ENCODE results near the gene ZNF236. TPM values are rescaled to one million over a fixed set of nuclear protein-coding genes. Genes with fewer than 3 reads are reported as not detected.

Gene ZNF236
- total RNA-seq, 1 donor: 11.6 TPM

- no peaks in the 10 kb centered on the region for H3K27me3 ChIP-seq (ENCODE audit: insufficient read depth, low read length)
- no peaks in the 10 kb centered on the region for H3K9me3 ChIP-seq (ENCODE audit: low read depth, low read length)
- H3K36me3 ChIP-seq (ENCODE audit: insufficient read depth, low read length): no peaks in the 10 kb centered on the region
- H3K4me2 ChIP-seq (ENCODE audit: insufficient read depth, low read length): no peak overlapping the region
- no peak overlapping the region for H2AFZ ChIP-seq (ENCODE audit: low read length)
- H3K4me3 ChIP-seq (ENCODE audit: insufficient read depth, low read length): no peak overlapping the region
- H3K27ac ChIP-seq (ENCODE audit: low read depth, low read length): no peak overlapping the region
- H3K79me2 ChIP-seq (ENCODE audit: insufficient read depth, low read length): peaks cover 67% of the 10 kb centered on the region
- H4K20me1 ChIP-seq (ENCODE audit: insufficient read depth, low read length): peaks cover 10% of the 10 kb centered on the region
- TF ChIP-seq CTCF (IDR thresholded peaks at IDR 0.05; ENCODE audit: extremely low read depth, low read depth, low read length): no peak
- peaks cover 11% of the 10 kb centered on the region for H3K4me1 ChIP-seq (ENCODE audit: insufficient read depth, low read length)
- no peak for DNase-seq (ENCODE audit: insufficient read length, low spot score, missing footprints)
These were observed 14.7 kb downstream of the ZNF236 start for GRCh38 chr18:76837071-76837470.

- Histone ChIP-seq H3K27me3 (ENCODE audit: insufficient read depth, low read length) (no peaks in the 10 kb centered on the region), H4K20me1 (ENCODE audit: insufficient read depth, low read length) (peaks cover 8% of the 10 kb centered on the region), H3K9me3 (ENCODE audit: low read depth, low read length) (no peaks in the 10 kb centered on the region), H3K4me2 (ENCODE audit: insufficient read depth, low read length) (peak overlapping the region; percentile 14), H3K79me2 (ENCODE audit: insufficient read depth, low read length) (peaks cover 68% of the 10 kb centered on the region), H3K36me3 (ENCODE audit: insufficient read depth, low read length) (no peaks in the 10 kb centered on the region), H3K4me1 (ENCODE audit: insufficient read depth, low read length) (peaks cover 11% of the 10 kb centered on the region), H3K4me3 (ENCODE audit: insufficient read depth, low read length) (no peak overlapping the region), H3K27ac (ENCODE audit: low read depth, low read length) (no peak overlapping the region), H2AFZ (ENCODE audit: low read length) (no peak overlapping the region)
- no peak for DNase-seq (ENCODE audit: insufficient read length, low spot score, missing footprints)
- no peak for TF ChIP-seq CTCF (IDR thresholded peaks at IDR 0.05; ENCODE audit: extremely low read depth, low read depth, low read length)
These were observed 15.8 kb downstream of the ZNF236 start for GRCh38 chr18:76838182-76838581.

GRCh38 chr18:76839086-76839794, 16.9 kb downstream of the ZNF236 start:
- Histone ChIP-seq H3K9me3 (ENCODE audit: low read depth, low read length) (no peaks in the 10 kb centered on the region), H3K27ac (ENCODE audit: low read depth, low read length) (no peak overlapping the region), H2AFZ (ENCODE audit: low read length) (no peak overlapping the region), H3K27me3 (ENCODE audit: insufficient read depth, low read length) (no peaks in the 10 kb centered on the region), H4K20me1 (ENCODE audit: insufficient read depth, low read length) (peaks cover 9% of the 10 kb centered on the region), H3K36me3 (ENCODE audit: insufficient read depth, low read length) (no peaks in the 10 kb centered on the region), H3K4me1 (ENCODE audit: insufficient read depth, low read length) (peaks cover 11% of the 10 kb centered on the region), H3K4me2 (ENCODE audit: insufficient read depth, low read length) (no peak overlapping the region), H3K79me2 (ENCODE audit: insufficient read depth, low read length) (peaks cover 68% of the 10 kb centered on the region), H3K4me3 (ENCODE audit: insufficient read depth, low read length) (no peak overlapping the region)
- DNase-seq (ENCODE audit: insufficient read length, low spot score, missing footprints): no peak
- TF ChIP-seq CTCF (IDR thresholded peaks at IDR 0.05; ENCODE audit: extremely low read depth, low read depth, low read length): no peak

GRCh38 chr18:76842837-76843530, 20.6 kb downstream of the ZNF236 start:
- Histone ChIP-seq H3K79me2 (ENCODE audit: insufficient read depth, low read length) (peaks cover 61% of the 10 kb centered on the region), H3K4me3 (ENCODE audit: insufficient read depth, low read length) (no peak overlapping the region), H2AFZ (ENCODE audit: low read length) (no peak overlapping the region), H3K9me3 (ENCODE audit: low read depth, low read length) (no peaks in the 10 kb centered on the region), H3K27ac (ENCODE audit: low read depth, low read length) (no peak overlapping the region), H4K20me1 (ENCODE audit: insufficient read depth, low read length) (peaks cover 11% of the 10 kb centered on the region), H3K36me3 (ENCODE audit: insufficient read depth, low read length) (no peaks in the 10 kb centered on the region), H3K4me2 (ENCODE audit: insufficient read depth, low read length) (no peak overlapping the region), H3K27me3 (ENCODE audit: insufficient read depth, low read length) (no peaks in the 10 kb centered on the region), H3K4me1 (ENCODE audit: insufficient read depth, low read length) (peaks cover 18% of the 10 kb centered on the region)
- no peak for TF ChIP-seq CTCF (IDR thresholded peaks at IDR 0.05; ENCODE audit: extremely low read depth, low read depth, low read length)
- DNase-seq (ENCODE audit: insufficient read length, low spot score, missing footprints): no peak
